Measurements from ENCODE around the gene TCF7L1.

DNA sequence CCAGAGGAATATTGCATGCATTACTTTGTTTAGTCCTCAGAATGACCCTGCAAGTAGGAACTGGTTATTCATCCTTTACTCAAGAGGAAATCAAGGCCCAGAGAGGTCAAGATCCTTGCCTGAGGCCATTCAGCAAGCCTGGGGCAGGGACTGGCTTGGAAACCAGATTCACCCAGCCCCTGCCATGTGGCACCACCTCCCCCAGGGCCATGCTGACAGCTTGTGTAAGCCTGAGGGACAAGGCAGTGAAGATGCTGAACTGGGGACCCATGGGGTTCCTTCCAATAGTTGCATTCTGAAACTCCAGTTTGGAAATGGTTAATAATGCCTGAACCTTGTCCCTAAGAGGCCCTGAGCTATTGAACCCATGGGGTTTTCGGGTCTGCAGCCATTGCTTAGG is 24.2 kb downstream of the TCF7L1 start:
- no peak for TF ChIP-seq CTCF (IDR thresholded peaks at IDR 0.05; ENCODE audit: low read depth, low read length)
- TF ChIP-seq MYC (IDR thresholded peaks at IDR 0.05; ENCODE audit: low read depth, low read length), result no peak

All from NB4 (cell line).